H1 (cell line): ENCODE results near the gene NR3C1. TPM values are rescaled to one million over a fixed set of nuclear protein-coding genes. Genes with fewer than 3 reads are reported as not detected.

Experiments
- ATF3 ChIP-seq: IDR thresholded peaks from 2 replicates; pipeline ENCODE4 v1.6.1; 2011; ENCODE audit warnings: low read depth, mild to moderate bottlenecking, low read length; ENCODE audit not compliant: insufficient read depth
- BACH1 ChIP-seq: IDR thresholded peaks from 2 replicates; pipeline ENCODE4 v1.6.1; 2012; ENCODE audit warnings: low read length, improper control_type of control experiment
- BCL11A ChIP-seq, 2 experiments: IDR thresholded peaks; one replicate each; pipeline ENCODE4 v1.6.1; 2011; ENCODE audit warnings: low read depth in 2 of 2, low read length in 2 of 2, mild to moderate bottlenecking in 2 of 2
- CEBPB ChIP-seq: IDR thresholded peaks from 2 replicates; pipeline ENCODE4 v1.6.1; 2012; ENCODE audit warnings: low read depth, low read length
- CHD2 ChIP-seq: IDR thresholded peaks from 2 replicates; pipeline ENCODE4 v1.6.1; 2012; ENCODE audit warnings: low read length, improper control_type of control experiment
- E2F6 ChIP-seq: IDR thresholded peaks from 2 replicates; pipeline ENCODE4 v1.6.1; 2012; ENCODE audit warnings: inconsistent platforms
- GTF2F1 ChIP-seq: IDR thresholded peaks from 2 replicates; pipeline ENCODE4 v1.6.1; 2012; ENCODE audit warnings: low read depth, low read length, improper control_type of control experiment, borderline replicate concordance
- NANOG ChIP-seq: IDR thresholded peaks from 2 replicates; pipeline ENCODE4 v1.6.1; 2011; ENCODE audit warnings: low read length, low read depth, mild to moderate bottlenecking, inconsistent platforms; ENCODE audit not compliant: insufficient read depth, poor library complexity, severe bottlenecking
- TEAD4 ChIP-seq: IDR thresholded peaks from 2 replicates; pipeline ENCODE4 v1.6.1; 2012; ENCODE audit warnings: low read depth, low read length, inconsistent platforms, mixed read lengths
- polyA plus RNA-seq, 7 experiments: library from polyadenylated mRNA; depleted of rRNA in 3 of 7; stranded (reverse) in 5 of 7; unstranded in 2 of 7; fragments of >200 nt in 5 of 7; fragments of 200-250 nt in 2 of 7; gene quantifications; 1 replicate in 5 of 7; 2 replicates in 1 of 7; 4 replicates in 1 of 7; pipeline versions ENCODE4 v1.2.1 to v1.2.3, GENCODE V29; 2011 to 2013; ENCODE audit warnings: missing spikeins in 2 of 7, mixed read lengths in 2 of 7
- total RNA-seq: library from RNA; stranded (reverse); fragmentation: NEBNext Ultra II Directional; extraction: Animal tissue kit (Norgen Biotek cat#: 25700); gene quantifications from 2 replicates; pipeline ENCODE4 v1.2.1, GENCODE V29; 2021

The NR3C1 gene
- total and polyA plus RNA-seq, 2 of the 8 experiments (the other 6 are each of a cell fraction or from before 2014, with no cell fraction given): 1.7 to 5.4 TPM

GRCh38 chr5:143311428-143311827 lies 92.1 kb downstream of the NR3C1 start (continued):
- TF ChIP-seq GTF2F1: no peak
- no peak for TF ChIP-seq NANOG
- no peak for TF ChIP-seq ATF3
- no peak for TF ChIP-seq TEAD4
- TF ChIP-seq CHD2: no peak
- no peak for TF ChIP-seq E2F6
- TF ChIP-seq BCL11A (IDR thresholded peaks at IDR 0.05; ENCODE audit: low read depth in 2 of 2, low read length in 2 of 2): no peak
- TF ChIP-seq BACH1: no peak
- no peak for TF ChIP-seq CEBPB
